ENCODE measurements around the gene POLR1C. TPM values are rescaled to one million over a fixed set of nuclear protein-coding genes. Genes with fewer than 3 reads are reported as not detected.

POLR1C gene
- total RNA-seq, 4 donors from 2014 or later: 7.4 to 24.7 (median 15.5) TPM

DNA sequence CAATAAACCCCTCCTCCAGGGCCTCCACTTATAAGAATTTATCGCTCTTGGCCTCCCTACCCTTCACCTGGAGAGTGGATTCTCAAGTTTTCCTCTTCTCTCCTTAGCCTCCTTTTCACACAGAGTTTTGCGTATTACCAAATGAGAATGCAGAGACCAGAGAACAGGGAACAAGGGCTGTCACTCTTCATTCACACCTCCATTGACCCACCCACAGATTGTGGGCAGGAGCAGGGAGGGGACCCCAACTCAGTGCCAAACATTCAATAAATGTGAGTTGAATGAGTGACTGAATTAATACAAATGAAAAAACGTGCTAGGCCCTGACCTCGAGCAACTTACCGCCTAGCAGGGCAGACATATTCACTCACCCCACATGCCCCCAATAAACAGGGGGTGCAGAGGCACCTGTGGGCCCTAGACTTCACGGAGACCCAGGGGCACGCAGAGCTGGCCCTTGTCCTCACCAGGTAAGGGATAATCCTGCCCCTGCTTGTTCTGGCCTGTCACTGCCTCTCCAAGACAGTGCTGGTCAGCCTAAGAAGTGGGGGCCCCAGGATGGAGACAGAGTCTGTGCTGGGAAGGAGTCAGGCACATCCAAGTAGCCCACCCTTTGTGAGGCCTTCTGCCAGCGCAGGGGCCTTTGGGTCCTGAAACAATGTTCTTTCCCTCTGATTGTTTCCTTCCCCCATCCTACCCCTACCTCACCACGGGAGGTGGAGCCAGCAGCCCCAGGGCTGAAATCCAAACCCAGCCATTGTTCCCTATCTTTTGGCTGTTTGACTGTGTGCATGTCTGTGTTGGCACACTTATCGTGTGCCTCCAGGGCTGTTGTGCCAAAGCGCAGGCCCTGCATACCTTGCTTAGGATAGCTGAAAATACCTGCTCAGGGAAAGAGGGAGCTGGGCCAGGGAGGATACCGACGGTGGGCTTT, 47.9 kb upstream of the POLR1C start:
- H3K9me3 ChIP-seq: no peaks in the 10 kb centered on the region
- no peaks in the 10 kb centered on the region for H3K4me1 ChIP-seq
- peaks cover 23% of the 10 kb centered on the region for H3K27me3 ChIP-seq
- no peak overlapping the region for H3K27ac ChIP-seq
- no peaks in the 10 kb centered on the region for H3K36me3 ChIP-seq
- no peak overlapping the region for H3K4me3 ChIP-seq
- WGBS, 2 donors (ENCODE audit: low coverage in 1 of 2): 83 to 100% methylated on average over 2 to 13 of the region's 13 CpGs
- TF ChIP-seq POLR2AphosphoS5 (IDR thresholded peaks at IDR 0.05): no peak
- intact Hi-C loops (cut with DNase I; ENCODE audit: low total_unique reads) (no loop called here), in situ Hi-C loops (cut with MboI; ENCODE audit: low pct_ligation_motif_present in 1 of 4, low pct_unique_long_range_greater_than_20kb in 1 of 4, low sequenced_read_pairs in 3 of 4) (no loop called here)
- DNase-seq: no peak

DNA sequence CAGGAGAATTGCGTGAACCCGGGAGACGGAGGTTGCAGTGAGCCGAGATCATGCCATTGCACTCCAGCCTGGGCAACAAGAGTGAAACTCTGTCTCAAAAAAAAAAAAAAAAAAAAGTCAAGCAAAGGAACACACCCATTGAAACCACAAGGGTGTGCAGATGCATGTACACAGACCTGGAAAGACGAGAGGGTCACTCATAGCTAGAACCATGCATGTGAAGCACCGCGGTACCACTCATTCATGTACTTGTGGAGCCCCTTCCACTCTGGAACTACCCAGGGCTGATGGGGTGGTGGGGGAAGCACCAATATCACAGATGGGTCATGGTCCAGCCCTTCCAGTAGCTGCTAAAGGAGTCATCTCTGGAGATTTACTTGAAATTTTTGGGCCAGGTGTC, 46.9 kb upstream of the POLR1C start:
- no peak overlapping the region for H3K4me3 ChIP-seq
- H3K9me3 ChIP-seq: no peaks in the 10 kb centered on the region
- no peaks in the 10 kb centered on the region for H3K36me3 ChIP-seq
- peaks cover 19% of the 10 kb centered on the region for H3K27me3 ChIP-seq
- intact Hi-C loops (cut with DNase I; ENCODE audit: low total_unique reads) (no loop called here), in situ Hi-C loops (cut with MboI; ENCODE audit: low pct_ligation_motif_present in 1 of 4, low pct_unique_long_range_greater_than_20kb in 1 of 4, low sequenced_read_pairs in 3 of 4) (no loop called here)
- no peaks in the 10 kb centered on the region for H3K4me1 ChIP-seq
- 90% methylated on average over 7 of the region's 7 CpGs; no CpG with 5 or more reads in 1 of the 2 donors for WGBS, 2 donors (ENCODE audit: low coverage in 1 of 2)
- DNase-seq: no peak
- H3K27ac ChIP-seq: no peak overlapping the region
- no peak for TF ChIP-seq POLR2AphosphoS5 (IDR thresholded peaks at IDR 0.05)
- TF ChIP-seq, protein P1, sequence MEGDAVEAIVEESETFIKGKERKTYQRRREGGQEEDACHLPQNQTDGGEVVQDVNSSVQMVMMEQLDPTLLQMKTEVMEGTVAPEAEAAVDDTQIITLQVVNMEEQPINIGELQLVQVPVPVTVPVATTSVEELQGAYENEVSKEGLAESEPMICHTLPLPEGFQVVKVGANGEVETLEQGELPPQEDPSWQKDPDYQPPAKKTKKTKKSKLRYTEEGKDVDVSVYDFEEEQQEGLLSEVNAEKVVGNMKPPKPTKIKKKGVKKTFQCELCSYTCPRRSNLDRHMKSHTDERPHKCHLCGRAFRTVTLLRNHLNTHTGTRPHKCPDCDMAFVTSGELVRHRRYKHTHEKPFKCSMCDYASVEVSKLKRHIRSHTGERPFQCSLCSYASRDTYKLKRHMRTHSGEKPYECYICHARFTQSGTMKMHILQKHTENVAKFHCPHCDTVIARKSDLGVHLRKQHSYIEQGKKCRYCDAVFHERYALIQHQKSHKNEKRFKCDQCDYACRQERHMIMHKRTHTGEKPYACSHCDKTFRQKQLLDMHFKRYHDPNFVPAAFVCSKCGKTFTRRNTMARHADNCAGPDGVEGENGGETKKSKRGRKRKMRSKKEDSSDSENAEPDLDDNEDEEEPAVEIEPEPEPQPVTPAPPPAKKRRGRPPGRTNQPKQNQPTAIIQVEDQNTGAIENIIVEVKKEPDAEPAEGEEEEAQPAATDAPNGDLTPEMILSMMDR (IDR thresholded peaks at IDR 0.05): no peak
- TF ChIP-seq EP300 (IDR thresholded peaks at IDR 0.05; ENCODE audit: low read depth): no peak
- TF ChIP-seq POLR2A (IDR thresholded peaks at IDR 0.05): no peak

DNA sequence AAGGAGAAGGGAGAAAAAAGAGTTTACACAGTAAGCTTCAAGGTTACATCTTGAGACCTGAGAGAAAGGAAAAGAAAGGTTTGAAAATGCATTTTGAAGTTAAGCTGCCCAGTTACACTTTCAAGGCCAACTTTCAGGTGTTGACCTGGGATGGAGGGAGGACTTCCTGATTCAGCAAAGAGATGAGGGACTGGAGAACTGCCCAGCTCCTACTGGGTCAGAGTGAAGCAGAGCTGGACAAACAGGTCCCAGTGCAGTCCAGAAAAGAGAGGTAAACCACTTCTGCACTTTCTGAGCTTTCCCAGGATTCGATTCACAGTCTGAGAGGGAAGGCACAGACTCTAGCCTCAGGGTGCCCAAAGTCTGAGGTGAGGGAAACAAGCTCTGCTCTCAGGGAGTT, 45.5 kb upstream of the POLR1C start:
- 57% methylated on average over 1 of the region's 1 CpG; no CpG with 5 or more reads in 1 of the 2 donors for WGBS, 2 donors (ENCODE audit: low coverage in 1 of 2)
- Histone ChIP-seq H3K4me1 (no peaks in the 10 kb centered on the region), H3K27ac (no peak overlapping the region), H3K9me3 (no peaks in the 10 kb centered on the region), H3K27me3 (peaks cover 8% of the 10 kb centered on the region), H3K36me3 (no peaks in the 10 kb centered on the region), H3K4me3 (no peak overlapping the region)
- TF ChIP-seq EP300 (IDR thresholded peaks at IDR 0.05; ENCODE audit: low read depth) (no peak), POLR2A (IDR thresholded peaks at IDR 0.05) (no peak), POLR2AphosphoS5 (IDR thresholded peaks at IDR 0.05) (no peak)
- TF ChIP-seq, protein P1 (IDR thresholded peaks at IDR 0.05): no peak
- intact Hi-C loops (cut with DNase I; ENCODE audit: low total_unique reads): no loop called here
- in situ Hi-C loops (cut with MboI; ENCODE audit: low pct_ligation_motif_present in 1 of 4, low pct_unique_long_range_greater_than_20kb in 1 of 4, low sequenced_read_pairs in 3 of 4): no loop called here
- DNase-seq: no peak

DNA sequence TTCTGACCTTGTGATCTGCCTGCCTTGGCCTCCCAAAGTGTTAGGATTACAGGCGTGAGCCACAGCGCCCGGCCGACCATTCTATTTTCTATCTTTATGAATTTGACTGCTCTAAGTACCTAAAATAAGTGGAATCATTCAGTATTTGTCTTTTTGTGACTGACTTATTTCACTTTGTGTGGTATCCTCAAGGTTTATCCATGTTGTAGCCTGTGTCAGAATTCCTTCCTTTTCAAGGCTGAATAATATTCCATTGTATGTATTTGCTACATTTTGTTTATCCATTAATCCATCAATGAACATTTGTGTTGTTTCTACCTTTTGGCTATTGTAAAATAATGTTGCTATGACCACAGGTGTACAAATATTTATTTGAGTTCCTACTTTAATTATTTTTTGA, 44.4 kb upstream of the POLR1C start:
- 96 to 100% methylated on average over 2 to 4 of the region's 4 CpGs for WGBS, 2 donors (ENCODE audit: low coverage in 1 of 2)
- in situ Hi-C loops (cut with MboI; ENCODE audit: low pct_ligation_motif_present in 1 of 4, low pct_unique_long_range_greater_than_20kb in 1 of 4, low sequenced_read_pairs in 3 of 4): no loop called here

More for the DNA sequence above, 44.4 kb upstream of the POLR1C start:
- TF ChIP-seq EP300 (IDR thresholded peaks at IDR 0.05; ENCODE audit: low read depth) (no peak), POLR2AphosphoS5 (IDR thresholded peaks at IDR 0.05) (no peak), POLR2A (IDR thresholded peaks at IDR 0.05) (no peak)
- TF ChIP-seq, protein P1 (IDR thresholded peaks at IDR 0.05): no peak
- no peak for DNase-seq
- Histone ChIP-seq H3K27ac (no peak overlapping the region), H3K4me3 (no peak overlapping the region), H3K4me1 (peaks cover 0 to 6% (median 2%) of the 10 kb centered on the region in 4 donors), H3K9me3 (no peaks in the 10 kb centered on the region), H3K36me3 (no peaks in the 10 kb centered on the region), H3K27me3 (peaks cover 5% of the 10 kb centered on the region)
- intact Hi-C loops (cut with DNase I; ENCODE audit: low total_unique reads): no loop called here

Measured in transverse colon (tissue), 4 donors.